HG02642 (cell line): ENCODE data around the gene KIAA1217.

Source experiments
- ATAC-seq: cut with Tn5 transposase; IDR thresholded peaks from one replicate; pipeline ENCODE4 v1.9.1; 2021; ENCODE audit warnings: mild to moderate bottlenecking; ENCODE audit not compliant: unreplicated experiment, poor library complexity

KIAA1217 gene

GRCh38 chr10:24278176-24278889 is 69.4 kb downstream of the KIAA1217 start:
- ATAC-seq: no peak

DNA sequence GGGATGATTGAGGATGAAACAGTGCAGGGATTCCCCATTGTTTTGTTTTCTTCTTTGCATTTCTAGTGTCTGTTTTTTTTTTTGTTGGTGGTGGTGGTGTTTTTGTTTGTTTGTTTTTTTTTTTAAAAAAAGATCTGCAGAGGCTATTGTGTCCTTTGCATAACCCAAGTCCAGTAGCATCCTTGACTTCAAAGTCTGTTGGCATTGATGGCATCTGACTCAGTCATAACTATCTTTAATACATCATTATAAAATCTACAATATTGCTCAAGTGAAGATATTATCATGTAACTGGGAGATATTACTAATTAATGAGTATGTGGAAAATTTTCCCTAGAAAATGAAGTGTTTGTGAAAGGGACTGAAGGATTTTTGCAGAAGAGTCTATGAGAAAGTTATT is 70.2 kb downstream of the KIAA1217 start:
- ATAC-seq: no peak

GRCh38 chr10:24287559-24288195 is 78.7 kb downstream of the KIAA1217 start:
- no peak for ATAC-seq

- no peak for ATAC-seq
These were observed 79.6 kb downstream of the KIAA1217 start for GRCh38 chr10:24288581-24288980.

- ATAC-seq: no peak
These were observed 80.3 kb downstream of the KIAA1217 start for GRCh38 chr10:24289235-24289634.

DNA sequence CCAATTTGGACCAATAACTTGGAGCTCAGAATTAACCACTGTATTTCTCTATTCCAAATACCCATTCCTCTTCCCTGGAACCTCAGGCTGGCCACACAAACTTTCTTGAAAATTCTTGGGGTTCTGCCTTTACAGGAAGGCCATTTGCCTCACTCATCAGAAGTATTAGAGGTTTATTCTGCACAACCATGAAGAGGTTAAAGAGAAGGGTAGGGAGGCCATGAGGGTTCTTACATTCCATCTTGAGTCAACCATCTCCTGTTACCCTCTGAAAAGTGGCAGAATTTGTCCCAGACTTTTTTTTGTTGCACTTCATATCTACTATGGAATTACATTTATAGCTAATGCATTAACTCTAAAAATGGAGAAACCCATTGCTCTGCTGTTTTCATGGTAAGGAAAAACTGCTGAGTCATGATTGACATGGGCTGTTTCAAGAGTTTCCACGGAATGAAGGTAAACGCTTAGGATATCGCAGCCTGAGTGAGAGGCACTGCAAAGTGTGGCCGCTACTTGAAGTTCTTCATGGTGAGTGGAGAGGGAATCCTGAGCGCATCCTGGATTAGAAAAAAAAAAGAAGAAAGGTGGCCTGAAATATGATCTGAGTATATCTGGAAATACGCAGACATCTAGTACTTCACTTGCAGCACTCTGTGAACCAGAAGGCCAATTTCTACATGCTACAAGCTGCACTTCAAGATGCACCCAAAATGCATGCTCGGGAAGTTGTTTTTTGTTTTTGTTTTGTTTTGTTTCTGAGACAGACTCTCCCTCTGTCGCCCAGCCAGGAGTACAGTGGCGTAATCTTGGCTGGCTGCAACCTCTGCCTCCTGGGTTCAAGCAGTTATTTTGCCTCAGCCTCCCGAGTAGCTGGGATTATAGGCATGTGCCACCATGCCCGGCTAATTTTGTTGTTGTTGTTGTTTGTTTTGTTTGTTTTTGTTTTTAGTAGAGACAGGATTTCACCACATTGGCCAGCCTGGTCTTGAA is 83.7 kb downstream of the KIAA1217 start:
- ATAC-seq: no peak

GRCh38 chr10:24299578-24300260 is 90.8 kb downstream of the KIAA1217 start:
- no peak for ATAC-seq

DNA sequence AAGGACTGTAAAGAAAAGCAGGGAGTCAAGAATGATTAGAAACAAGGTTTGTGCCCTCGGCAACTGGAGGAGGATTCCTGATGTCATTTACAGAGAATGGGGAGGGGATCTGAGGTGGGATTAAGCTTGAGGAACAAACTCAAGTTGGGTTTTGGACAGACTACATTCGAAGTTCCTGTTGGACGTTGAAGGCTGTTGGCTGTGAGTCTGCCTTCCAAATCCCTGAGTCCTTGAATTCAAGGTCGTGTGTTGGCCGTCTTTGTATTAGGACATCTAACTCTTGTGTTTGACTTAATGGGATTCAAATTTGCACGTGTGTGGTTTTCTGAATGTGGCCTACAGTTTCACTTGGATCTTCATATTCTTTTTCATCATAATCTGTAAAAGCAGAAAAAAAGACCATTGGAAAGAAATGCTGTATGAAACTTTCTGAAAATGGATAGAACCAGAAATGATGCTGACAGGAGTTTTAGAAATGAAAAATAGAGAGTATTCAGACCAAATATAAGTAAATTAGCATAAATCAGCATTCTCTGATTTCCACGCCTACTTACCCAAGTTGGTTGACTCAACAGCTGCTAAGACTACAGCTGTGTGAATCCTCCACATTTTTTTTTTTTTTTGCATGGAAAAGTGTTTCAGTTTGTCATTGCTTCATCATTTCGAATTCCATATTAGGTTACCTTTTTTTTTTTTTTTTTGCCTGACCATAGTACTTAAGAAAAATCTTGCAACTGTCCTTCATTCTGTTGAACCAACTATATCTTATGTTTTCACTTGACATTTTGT is 94.8 kb downstream of the KIAA1217 start:
- no peak for ATAC-seq

DNA sequence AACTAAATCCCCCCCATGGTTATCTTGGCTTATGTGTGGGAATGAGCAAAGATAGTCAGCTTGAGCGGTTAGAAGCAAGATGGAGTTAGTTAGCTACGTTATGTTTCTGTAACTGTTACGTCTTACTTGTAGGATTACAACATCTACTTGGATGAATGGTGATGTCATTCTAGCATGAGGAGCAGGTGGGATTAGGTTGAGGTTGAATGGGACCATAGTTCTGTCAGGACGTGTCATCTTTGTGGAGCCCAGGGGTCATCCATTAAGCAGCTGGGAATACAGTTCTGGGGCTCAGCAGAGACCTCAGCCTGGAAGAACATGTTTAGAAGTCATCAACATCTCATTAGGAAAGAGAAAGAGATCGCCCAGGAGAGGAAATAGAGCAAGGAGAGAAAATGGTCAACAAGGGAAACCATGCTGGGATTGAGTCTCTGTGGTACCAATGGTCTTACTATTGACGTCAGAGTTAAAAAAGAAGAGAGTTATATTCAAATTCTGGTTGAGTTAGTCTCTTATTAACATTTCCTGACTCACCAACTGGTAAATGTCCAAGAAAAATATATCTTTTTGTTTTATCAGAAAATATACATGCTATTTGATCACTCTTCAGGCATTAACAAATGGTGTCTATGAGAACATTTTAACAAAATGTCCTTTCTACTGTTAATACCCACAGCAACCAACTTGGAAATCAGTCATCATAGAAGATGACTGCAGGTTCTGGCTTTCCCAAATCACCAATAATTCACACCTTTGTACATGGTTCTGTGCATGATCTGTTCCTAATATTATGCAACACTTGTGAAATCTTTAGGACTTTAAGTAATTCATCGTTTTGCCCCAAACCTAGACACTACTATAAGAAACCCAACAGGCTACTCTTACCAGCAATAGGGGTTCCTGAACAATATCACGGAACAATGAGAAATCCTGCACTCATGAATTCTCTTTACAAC is 96.9 kb downstream of the KIAA1217 start:
- no peak for ATAC-seq

DNA sequence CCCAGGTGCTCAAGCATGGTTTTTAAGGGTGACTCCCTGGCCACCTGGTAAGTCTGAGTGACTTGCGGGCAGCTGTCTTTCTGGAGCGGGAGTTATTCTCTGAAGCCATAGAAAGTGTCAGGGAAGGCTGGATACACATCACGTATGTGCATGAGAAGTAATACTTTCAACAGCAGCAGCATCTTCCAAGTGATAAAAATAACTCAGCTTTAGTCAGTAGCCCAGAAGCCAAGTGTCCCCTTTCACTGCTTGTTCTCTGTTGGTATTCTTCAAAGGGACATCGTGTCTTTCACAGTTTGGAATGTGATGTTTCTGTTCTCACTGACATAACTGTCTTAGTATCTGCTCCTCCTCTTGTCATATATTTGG is 97.6 kb downstream of the KIAA1217 start:
- ATAC-seq: no peak

- no peak for ATAC-seq
These were observed 98.2 kb downstream of the KIAA1217 start for GRCh38 chr10:24307116-24307515.

DNA sequence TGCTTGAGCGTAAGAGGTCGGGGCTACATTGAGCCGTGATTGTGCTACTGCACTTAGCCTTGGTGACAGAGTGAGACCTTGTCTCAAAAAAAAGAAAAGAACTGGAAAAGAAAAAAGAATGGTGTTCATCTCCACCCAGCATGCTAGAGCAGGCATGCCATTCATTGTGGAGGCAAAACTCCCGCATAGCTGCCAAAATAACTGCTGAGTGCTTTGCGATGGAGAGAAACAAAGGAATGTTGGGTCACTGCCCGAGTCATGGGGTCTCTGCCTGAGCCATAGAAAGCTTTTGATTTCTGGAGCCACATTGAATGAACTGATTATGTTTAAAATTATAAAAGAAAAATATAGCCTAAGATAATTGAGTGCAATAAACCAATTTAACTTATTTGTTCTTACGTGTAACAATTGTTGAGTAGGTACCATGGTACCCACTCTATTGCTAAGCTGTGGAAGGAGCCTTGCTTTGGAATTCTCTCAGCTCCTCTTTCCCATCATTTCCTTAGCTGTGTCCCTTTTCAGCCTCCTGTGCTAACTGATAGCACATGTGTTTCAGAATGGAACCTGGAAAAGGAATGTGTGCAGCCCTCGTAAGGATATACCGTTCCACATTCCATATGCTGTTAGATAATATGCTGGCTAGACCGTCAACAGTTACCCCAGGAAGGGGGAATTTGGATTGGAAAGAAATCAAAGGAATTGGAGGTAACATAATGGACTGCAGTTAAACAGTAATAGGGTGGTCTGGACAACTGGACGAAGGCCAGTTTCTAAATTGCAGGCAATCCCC is 99.0 kb downstream of the KIAA1217 start:
- no peak for ATAC-seq

DNA sequence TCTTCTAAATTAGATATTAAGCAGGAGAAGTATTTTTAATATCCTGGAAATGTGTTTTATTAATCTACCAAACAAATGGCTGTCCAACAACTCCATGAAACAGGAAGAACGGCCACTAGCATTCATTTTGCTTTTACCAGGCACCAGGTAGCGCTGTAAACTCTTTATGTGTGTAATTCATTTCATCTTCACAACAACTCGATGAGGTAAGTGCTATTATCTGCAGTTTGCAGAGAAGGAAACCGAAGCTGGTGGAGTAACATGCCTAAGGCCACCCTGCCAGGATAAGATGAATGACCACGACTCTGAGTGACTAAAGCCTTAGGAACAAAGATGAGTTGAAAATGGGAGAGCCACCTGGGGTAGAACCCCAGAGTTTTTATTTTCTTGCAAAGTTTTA is 101.2 kb downstream of the KIAA1217 start:
- ATAC-seq: no peak

- no peak for ATAC-seq
These were observed 103.0 kb downstream of the KIAA1217 start for GRCh38 chr10:24311888-24312287.

GRCh38 chr10:24313283-24313682 is 104.3 kb downstream of the KIAA1217 start:
- no peak for ATAC-seq

DNA sequence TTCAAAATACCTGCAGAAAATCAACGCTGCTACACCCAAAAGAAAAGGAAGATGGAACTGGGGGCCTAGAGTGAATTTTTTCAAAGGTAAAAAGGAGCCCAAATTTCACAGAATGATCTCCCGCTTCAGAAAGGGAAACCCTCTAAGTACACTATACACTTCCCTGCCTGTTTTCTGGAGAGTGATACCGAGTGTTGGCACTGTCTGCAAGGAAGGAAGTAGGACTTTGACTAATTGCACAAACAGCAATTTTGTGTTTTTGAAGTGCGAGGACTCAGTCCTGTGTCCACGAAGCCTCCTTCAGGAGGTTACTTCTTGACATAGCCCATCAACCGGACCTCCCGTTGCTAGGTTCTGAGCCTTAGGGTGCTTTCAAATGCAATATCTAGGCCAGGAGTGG is 106.3 kb downstream of the KIAA1217 start:
- ATAC-seq: no peak

- ATAC-seq: no peak
These were observed 109.6 kb downstream of the KIAA1217 start for GRCh38 chr10:24318517-24318916.

- ATAC-seq: no peak
These were observed 111.4 kb downstream of the KIAA1217 start for GRCh38 chr10:24320373-24320772.
